Measurements from ENCODE around the gene HOXC13. TPM values are rescaled to one million over a fixed set of nuclear protein-coding genes. Genes with fewer than 3 reads are reported as not detected.

The HOXC13 gene
- polyA plus RNA-seq, 1 donor, result not detected

DNA sequence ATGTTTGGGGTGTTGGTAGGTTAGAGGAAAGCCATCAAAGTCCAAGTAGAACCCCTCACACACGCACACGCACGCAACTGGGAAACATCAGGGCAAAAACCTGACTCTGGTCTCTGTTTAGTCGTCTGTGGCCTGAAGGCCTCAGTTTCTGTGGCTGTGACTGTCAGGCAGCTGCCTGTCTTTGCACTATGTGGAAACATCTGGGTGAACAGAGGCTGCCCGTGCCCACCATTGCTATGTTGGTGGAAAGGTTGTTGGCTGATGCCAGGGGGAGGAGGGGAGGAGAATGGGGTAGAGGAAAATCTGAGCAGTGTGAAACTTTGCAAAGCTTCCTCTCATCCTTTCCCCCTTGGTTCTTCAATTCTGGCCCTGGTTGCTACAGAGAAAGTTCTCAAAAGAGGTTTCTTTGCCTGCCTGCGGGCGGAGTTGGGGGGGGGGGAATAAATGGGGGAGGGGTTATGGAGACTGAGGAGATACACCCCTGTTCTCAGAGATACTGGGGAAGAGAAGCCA lies 53.8 kb downstream of the HOXC13 start:
- Histone ChIP-seq H3K9me3 (ENCODE audit: control insufficient read depth, low read depth, low read length) (peaks cover 20% of the 10 kb centered on the region), H3K27me3 (ENCODE audit: control insufficient read depth, insufficient read depth, low read length) (peaks cover 100% of the 10 kb centered on the region), H3K4me1 (ENCODE audit: control insufficient read depth, insufficient read depth, low read length) (peaks cover 40% of the 10 kb centered on the region), H3K27ac (ENCODE audit: low read length) (no peak overlapping the region), H3K4me3 (ENCODE audit: low read length) (no peak overlapping the region), H3K36me3 (ENCODE audit: control insufficient read depth, insufficient read depth, low read length) (no peaks in the 10 kb centered on the region)
- DNase-seq, result no peak
- WGBS (ENCODE audit: insufficient coverage, low lambda C conversion rate), result 18% methylated on average over 2 of the region's 7 CpGs

DNA sequence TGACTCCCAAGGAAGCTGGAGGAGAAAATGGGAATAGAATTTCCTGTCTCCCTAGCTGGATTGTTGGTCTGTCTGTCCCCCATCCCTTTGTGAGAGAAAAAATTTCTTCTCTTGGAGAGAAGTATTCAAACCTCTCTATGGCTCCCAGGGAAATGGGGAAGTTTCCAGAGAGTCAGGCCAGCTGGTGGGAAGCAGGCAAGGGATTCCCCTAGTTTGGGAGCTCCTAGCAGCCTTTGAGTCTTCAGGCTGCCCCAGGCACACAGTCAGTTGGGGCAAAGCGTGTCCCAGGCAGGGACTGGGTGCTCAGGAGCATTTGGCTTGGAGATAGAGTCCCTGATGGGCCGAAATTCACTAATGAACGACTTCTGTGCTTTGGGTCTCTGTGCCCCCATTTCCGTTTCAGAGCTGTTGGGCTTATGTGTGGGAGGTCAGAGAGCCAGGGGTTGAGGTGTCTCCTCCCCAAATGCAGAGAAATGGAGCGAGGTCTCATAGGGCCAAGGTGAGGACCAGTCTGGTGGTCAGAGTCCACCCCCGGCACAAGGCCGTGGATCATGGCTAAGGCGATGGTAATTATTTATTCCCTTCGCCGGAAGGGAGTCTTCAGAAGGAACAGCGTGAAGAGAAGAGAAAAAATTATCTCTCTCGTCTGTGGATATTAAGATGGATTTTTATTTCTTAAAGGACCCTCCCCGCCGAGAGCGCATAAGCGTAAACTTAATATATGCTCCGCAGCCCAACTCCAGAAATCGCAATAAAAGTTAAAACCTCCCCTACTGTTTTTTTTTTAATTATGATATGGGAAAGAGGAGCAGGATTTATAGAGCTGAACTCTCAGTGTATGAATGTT lies 54.8 kb downstream of the HOXC13 start:
- 10% methylated on average over 2 of the region's 18 CpGs for WGBS (ENCODE audit: insufficient coverage, low lambda C conversion rate)
- Histone ChIP-seq H3K27ac (ENCODE audit: low read length) (no peak overlapping the region), H3K9me3 (ENCODE audit: control insufficient read depth, low read depth, low read length) (peaks cover 24% of the 10 kb centered on the region), H3K4me1 (ENCODE audit: control insufficient read depth, insufficient read depth, low read length) (peaks cover 35% of the 10 kb centered on the region), H3K36me3 (ENCODE audit: control insufficient read depth, insufficient read depth, low read length) (no peaks in the 10 kb centered on the region), H3K4me3 (ENCODE audit: low read length) (no peak overlapping the region), H3K27me3 (ENCODE audit: control insufficient read depth, insufficient read depth, low read length) (peaks cover 100% of the 10 kb centered on the region)
- no peak for DNase-seq

GRCh38 chr12:53994009-53994263 lies 55.3 kb downstream of the HOXC13 start:
- WGBS (ENCODE audit: insufficient coverage, low lambda C conversion rate), result no CpG with 5 or more reads among the region's 19 CpGs
- DNase-seq, result no peak
- Histone ChIP-seq H3K9me3 (ENCODE audit: control insufficient read depth, low read depth, low read length) (peaks cover 24% of the 10 kb centered on the region), H3K36me3 (ENCODE audit: control insufficient read depth, insufficient read depth, low read length) (no peaks in the 10 kb centered on the region), H3K4me1 (ENCODE audit: control insufficient read depth, insufficient read depth, low read length) (peaks cover 31% of the 10 kb centered on the region), H3K4me3 (ENCODE audit: low read length) (no peak overlapping the region), H3K27ac (ENCODE audit: low read length) (no peak overlapping the region), H3K27me3 (ENCODE audit: control insufficient read depth, insufficient read depth, low read length) (peaks cover 100% of the 10 kb centered on the region)

- Histone ChIP-seq H3K4me3 (ENCODE audit: low read length) (no peak overlapping the region), H3K27ac (ENCODE audit: low read length) (no peak overlapping the region), H3K4me1 (ENCODE audit: control insufficient read depth, insufficient read depth, low read length) (peaks cover 28% of the 10 kb centered on the region), H3K36me3 (ENCODE audit: control insufficient read depth, insufficient read depth, low read length) (no peaks in the 10 kb centered on the region), H3K27me3 (ENCODE audit: control insufficient read depth, insufficient read depth, low read length) (peaks cover 100% of the 10 kb centered on the region), H3K9me3 (ENCODE audit: control insufficient read depth, low read depth, low read length) (peaks cover 24% of the 10 kb centered on the region)
- peak in 1 of 2 donors; percentile 57 for DNase-seq
- WGBS (ENCODE audit: insufficient coverage, low lambda C conversion rate), result no CpG with 5 or more reads among the region's 60 CpGs
These were observed 55.8 kb downstream of the HOXC13 start for GRCh38 chr12:53994264-53995001.

- WGBS (ENCODE audit: insufficient coverage, low lambda C conversion rate), result no CpG with 5 or more reads among the region's 17 CpGs
- Histone ChIP-seq H3K4me1 (ENCODE audit: control insufficient read depth, insufficient read depth, low read length) (peaks cover 27% of the 10 kb centered on the region), H3K27ac (ENCODE audit: low read length) (no peak overlapping the region), H3K9me3 (ENCODE audit: control insufficient read depth, low read depth, low read length) (peaks cover 28% of the 10 kb centered on the region), H3K36me3 (ENCODE audit: control insufficient read depth, insufficient read depth, low read length) (no peaks in the 10 kb centered on the region), H3K4me3 (ENCODE audit: low read length) (no peak overlapping the region), H3K27me3 (ENCODE audit: control insufficient read depth, insufficient read depth, low read length) (peaks cover 100% of the 10 kb centered on the region)
- peak in 1 of 2 donors; percentile 19 for DNase-seq
These were observed 56.4 kb downstream of the HOXC13 start for GRCh38 chr12:53995002-53995377.

DNA sequence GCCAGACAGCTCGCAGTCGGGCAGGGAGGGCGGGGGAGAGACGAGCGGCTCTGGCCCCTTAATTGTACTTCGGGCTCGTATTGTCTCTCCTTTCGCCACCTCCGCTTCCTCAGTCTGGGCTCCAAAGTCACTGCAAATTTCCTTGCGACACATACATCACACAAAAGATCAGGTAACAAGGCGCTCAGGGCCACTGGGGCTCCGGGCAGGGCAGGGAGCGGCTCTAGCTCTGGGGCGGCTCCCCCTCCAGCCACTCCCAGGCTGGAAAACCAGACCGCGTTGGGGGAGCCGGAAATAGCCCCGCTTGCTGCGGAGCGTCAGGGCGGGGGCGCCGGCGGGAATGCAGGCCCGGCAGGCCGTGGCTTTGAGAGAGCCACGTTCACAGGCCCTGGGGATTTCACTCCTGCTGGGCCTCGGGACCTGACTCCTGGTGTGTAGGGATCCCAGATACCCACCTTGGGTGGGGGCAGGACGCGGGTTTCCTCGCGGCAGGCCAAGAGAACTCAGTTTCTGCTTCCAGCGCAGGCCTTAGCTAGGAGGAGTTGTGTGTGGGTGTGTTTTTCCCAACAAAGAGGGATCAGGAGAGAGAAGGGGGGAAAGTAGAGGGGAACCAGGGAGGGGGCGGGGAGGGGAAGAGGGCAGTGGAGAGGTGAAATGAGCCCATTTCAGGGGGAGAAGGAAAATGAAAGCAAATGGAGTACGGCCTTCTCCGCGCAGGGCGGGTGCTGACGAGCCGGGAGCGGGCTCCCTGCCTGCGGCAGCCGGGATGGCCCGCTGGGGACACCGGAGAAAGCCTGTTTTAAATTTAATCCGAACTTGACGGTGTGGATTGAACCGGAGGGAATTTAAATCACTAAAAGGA lies 57.0 kb downstream of the HOXC13 start:
- peak; percentile 56 to 75 for DNase-seq
- H3K36me3 ChIP-seq (ENCODE audit: control insufficient read depth, insufficient read depth, low read length), result no peaks in the 10 kb centered on the region
- no peak overlapping the region for H3K27ac ChIP-seq (ENCODE audit: low read length)
- H3K4me3 ChIP-seq (ENCODE audit: low read length), result peak overlapping the region; percentile 21
- H3K27me3 ChIP-seq (ENCODE audit: control insufficient read depth, insufficient read depth, low read length), result peaks cover 100% of the 10 kb centered on the region
- peaks cover 29% of the 10 kb centered on the region for H3K9me3 ChIP-seq (ENCODE audit: control insufficient read depth, low read depth, low read length)
- WGBS (ENCODE audit: insufficient coverage, low lambda C conversion rate), result no CpG with 5 or more reads among the region's 48 CpGs
- peaks cover 25% of the 10 kb centered on the region for H3K4me1 ChIP-seq (ENCODE audit: control insufficient read depth, insufficient read depth, low read length)

Other genes with a start within 250 kb of the HOXC13 start
- gene CALCOCO1, start 211.4 kb upstream of the HOXC13 start, polyA plus RNA-seq, result 91.5 TPM
- gene CISTR, start 186.9 kb upstream of the HOXC13 start, polyA plus RNA-seq, result not detected
- not detected for gene HOXC12, start 16.1 kb downstream of the HOXC13 start, polyA plus RNA-seq
- gene HOXC11, start 34.3 kb downstream of the HOXC13 start, polyA plus RNA-seq, result 0.18 TPM
- 0.04 TPM for gene HOTAIR, start 36.1 kb downstream of the HOXC13 start, polyA plus RNA-seq
- gene HOXC10, start 46.3 kb downstream of the HOXC13 start, polyA plus RNA-seq, result 0.19 TPM
- 0.51 TPM for gene HOXC9, start 61.3 kb downstream of the HOXC13 start, polyA plus RNA-seq
- 1.0 TPM for gene HOXC8, start 70.2 kb downstream of the HOXC13 start, polyA plus RNA-seq
- gene HOXC6, start 89.6 kb downstream of the HOXC13 start, polyA plus RNA-seq, result 13.6 TPM
- 1.8 TPM for gene HOXC5, start 94.2 kb downstream of the HOXC13 start, polyA plus RNA-seq
- 14.0 TPM for gene HOXC4, start 115.0 kb downstream of the HOXC13 start, polyA plus RNA-seq